Measurements from ENCODE around the gene ACCSL.

DNA sequence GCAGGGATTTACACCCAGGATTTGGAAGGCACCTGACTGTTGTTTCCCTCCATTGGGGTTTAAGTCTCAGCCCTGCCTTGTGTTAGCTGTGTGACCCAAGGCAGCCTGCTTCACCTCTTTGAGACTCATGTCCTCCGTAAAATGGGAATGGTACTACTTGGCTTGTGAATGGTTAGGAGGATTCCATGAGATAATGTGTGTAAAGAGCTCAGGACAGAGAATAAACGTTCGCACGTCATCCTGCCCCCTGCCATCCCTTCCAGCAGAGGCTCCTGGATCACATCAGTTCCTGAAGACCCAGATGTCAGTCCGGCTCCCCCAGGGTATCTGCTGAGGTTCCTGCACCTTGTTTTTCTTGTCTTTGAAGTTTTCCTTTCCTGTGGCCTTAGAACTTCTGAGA is 16.8 kb upstream of the ACCSL start:
- TF ChIP-seq TAF1 (IDR thresholded peaks at IDR 0.05; ENCODE audit: low read depth) (no peak), EP300 (IDR thresholded peaks at IDR 0.05; ENCODE audit: borderline replicate concordance) (no peak), RAD21 (IDR thresholded peaks at IDR 0.05; ENCODE audit: low read depth) (no peak), CEBPB (IDR thresholded peaks at IDR 0.05) (no peak), CREB1 (IDR thresholded peaks at IDR 0.05; ENCODE audit: low read depth) (no peak)
- TF ChIP-seq, protein P1, sequence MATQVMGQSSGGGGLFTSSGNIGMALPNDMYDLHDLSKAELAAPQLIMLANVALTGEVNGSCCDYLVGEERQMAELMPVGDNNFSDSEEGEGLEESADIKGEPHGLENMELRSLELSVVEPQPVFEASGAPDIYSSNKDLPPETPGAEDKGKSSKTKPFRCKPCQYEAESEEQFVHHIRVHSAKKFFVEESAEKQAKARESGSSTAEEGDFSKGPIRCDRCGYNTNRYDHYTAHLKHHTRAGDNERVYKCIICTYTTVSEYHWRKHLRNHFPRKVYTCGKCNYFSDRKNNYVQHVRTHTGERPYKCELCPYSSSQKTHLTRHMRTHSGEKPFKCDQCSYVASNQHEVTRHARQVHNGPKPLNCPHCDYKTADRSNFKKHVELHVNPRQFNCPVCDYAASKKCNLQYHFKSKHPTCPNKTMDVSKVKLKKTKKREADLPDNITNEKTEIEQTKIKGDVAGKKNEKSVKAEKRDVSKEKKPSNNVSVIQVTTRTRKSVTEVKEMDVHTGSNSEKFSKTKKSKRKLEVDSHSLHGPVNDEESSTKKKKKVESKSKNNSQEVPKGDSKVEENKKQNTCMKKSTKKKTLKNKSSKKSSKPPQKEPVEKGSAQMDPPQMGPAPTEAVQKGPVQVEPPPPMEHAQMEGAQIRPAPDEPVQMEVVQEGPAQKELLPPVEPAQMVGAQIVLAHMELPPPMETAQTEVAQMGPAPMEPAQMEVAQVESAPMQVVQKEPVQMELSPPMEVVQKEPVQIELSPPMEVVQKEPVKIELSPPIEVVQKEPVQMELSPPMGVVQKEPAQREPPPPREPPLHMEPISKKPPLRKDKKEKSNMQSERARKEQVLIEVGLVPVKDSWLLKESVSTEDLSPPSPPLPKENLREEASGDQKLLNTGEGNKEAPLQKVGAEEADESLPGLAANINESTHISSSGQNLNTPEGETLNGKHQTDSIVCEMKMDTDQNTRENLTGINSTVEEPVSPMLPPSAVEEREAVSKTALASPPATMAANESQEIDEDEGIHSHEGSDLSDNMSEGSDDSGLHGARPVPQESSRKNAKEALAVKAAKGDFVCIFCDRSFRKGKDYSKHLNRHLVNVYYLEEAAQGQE (IDR thresholded peaks at IDR 0.05; ENCODE audit: low read depth): no peak
- TF ChIP-seq, protein P2, sequence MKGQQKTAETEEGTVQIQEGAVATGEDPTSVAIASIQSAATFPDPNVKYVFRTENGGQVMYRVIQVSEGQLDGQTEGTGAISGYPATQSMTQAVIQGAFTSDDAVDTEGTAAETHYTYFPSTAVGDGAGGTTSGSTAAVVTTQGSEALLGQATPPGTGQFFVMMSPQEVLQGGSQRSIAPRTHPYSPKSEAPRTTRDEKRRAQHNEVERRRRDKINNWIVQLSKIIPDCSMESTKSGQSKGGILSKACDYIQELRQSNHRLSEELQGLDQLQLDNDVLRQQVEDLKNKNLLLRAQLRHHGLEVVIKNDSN (IDR thresholded peaks at IDR 0.05): no peak
- TF ChIP-seq, protein P3, sequence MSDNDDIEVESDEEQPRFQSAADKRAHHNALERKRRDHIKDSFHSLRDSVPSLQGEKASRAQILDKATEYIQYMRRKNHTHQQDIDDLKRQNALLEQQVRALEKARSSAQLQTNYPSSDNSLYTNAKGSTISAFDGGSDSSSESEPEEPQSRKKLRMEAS (IDR thresholded peaks at IDR 0.05): no peak

Data from Ishikawa (cell line).